ENCODE data around the gene MT2A. TPM values are rescaled to one million over a fixed set of nuclear protein-coding genes. Genes with fewer than 3 reads are reported as not detected.

MT2A gene
- total and polyA plus RNA-seq, 2 of the 13 experiments (the other 11 are each of a cell fraction or from before 2014, with no cell fraction given), result 135 to 371 TPM

GRCh38 chr16:56640076-56640475 lies 31.7 kb downstream of the MT2A start (continued):
- no peak for TF ChIP-seq ZNF644 (CRISPR knock-in tag; IDR thresholded peaks at IDR 0.05; ENCODE audit: low read depth)
- TF ChIP-seq E2F1 (CRISPR knock-in tag; IDR thresholded peaks at IDR 0.05), result no peak
- TF ChIP-seq PREB (CRISPR knock-in tag; IDR thresholded peaks at IDR 0.05), result no peak
- no peak for TF ChIP-seq PHF20 (CRISPR knock-in tag; IDR thresholded peaks at IDR 0.05)

- no TSS peak for BruUV-seq (replicated peaks)
- no peak overlapping the region for H3K4me2 ChIP-seq (ENCODE audit: low read depth, low read length)
- ChIA-PET CTCF (ENCODE audit: low intra/inter-chr PET ratio, low total read pairs) (no interaction called here), POLR2A (no interaction called here)
- no peaks in the 10 kb centered on the region for H3K9me3 ChIP-seq (ENCODE audit: low read length)
- H3K79me2 ChIP-seq (ENCODE audit: insufficient read depth, low read length), result no peaks in the 10 kb centered on the region
- H4K20me1 ChIP-seq (ENCODE audit: insufficient read depth, low read length), result no peaks in the 10 kb centered on the region
- in situ Hi-C loops (cut with HindIII; ENCODE audit: extremely low pct_ligation_motif_present, low pct_unique_long_range_greater_than_20kb) (no loop called here), intact Hi-C loops (cut with micrococcal nuclease; ENCODE audit: unreplicated experiment) (no loop called here)
- no peak overlapping the region for H2AFZ ChIP-seq (ENCODE audit: low read length)
- H3K36me3 ChIP-seq (replicated peaks in 1 of 2; ENCODE audit: control insufficient read depth in 1 of 2, insufficient read depth in 2 of 2, low read length in 2 of 2), result no peaks in the 10 kb centered on the region
- 75% methylated on average over 2 of the region's 2 CpGs for WGBS (ENCODE audit: low lambda C conversion rate)
- H3K27me3 ChIP-seq (ENCODE audit: control insufficient read depth in 1 of 2, insufficient read depth in 2 of 2, low read length in 2 of 2), result peaks cover 13 to 64% of the 10 kb centered on the region in 2 experiments; a peak in 4 of 5 replicates
- no peak overlapping the region for H3K9ac ChIP-seq (ENCODE audit: insufficient read depth, low read depth, low read length)
- H3K4me1 ChIP-seq (ENCODE audit: insufficient read depth, low read length), result peaks cover 47% of the 10 kb centered on the region
- DNase-seq (ENCODE audit: low spot score) (no peak), ATAC-seq (no peak), FAIRE-seq (no peak)
- no peak overlapping the region for H3K4me3 ChIP-seq (replicated peaks in 1 of 3; ENCODE audit: insufficient read depth in 1 of 3, low read depth in 2 of 3, low read length in 3 of 3)
- no peak for TF ChIP-seq RERE (CRISPR knock-in tag; IDR thresholded peaks at IDR 0.05; ENCODE audit: low read depth)
- no peak for TF ChIP-seq HIC2 (CRISPR knock-in tag; IDR thresholded peaks at IDR 0.05; ENCODE audit: low read depth)
- TF ChIP-seq MXD1 (CRISPR knock-in tag; IDR thresholded peaks at IDR 0.05), result no peak
- no peak for TF ChIP-seq SAFB2 (CRISPR knock-in tag; IDR thresholded peaks at IDR 0.05; ENCODE audit: borderline replicate concordance, low read depth)
- TF ChIP-seq KDM3A (CRISPR knock-in tag; IDR thresholded peaks at IDR 0.05; ENCODE audit: low read depth), result no peak
- TF ChIP-seq ZNF251 (CRISPR knock-in tag; IDR thresholded peaks at IDR 0.05), result no peak
- peak; percentile 74 for TF ChIP-seq CEBPB (IDR thresholded peaks at IDR 0.05; ENCODE audit: borderline replicate concordance, low read depth, low read length)
- no peak for TF ChIP-seq HHEX (CRISPR knock-in tag; IDR thresholded peaks at IDR 0.05)
- no peak overlapping the region for H3K27ac ChIP-seq (ENCODE audit: extremely low read length, insufficient read depth, low read length)
These were observed 32.8 kb downstream of the MT2A start for GRCh38 chr16:56641166-56641565.
